ENCODE measurements around the gene PLAAT2.
"Not testable (repeated sequence)": the region's sequence is repeated elsewhere in the genome, so short reads cannot be mapped to it uniquely, and the experiment has no call there.

PLAAT2 gene

DNA sequence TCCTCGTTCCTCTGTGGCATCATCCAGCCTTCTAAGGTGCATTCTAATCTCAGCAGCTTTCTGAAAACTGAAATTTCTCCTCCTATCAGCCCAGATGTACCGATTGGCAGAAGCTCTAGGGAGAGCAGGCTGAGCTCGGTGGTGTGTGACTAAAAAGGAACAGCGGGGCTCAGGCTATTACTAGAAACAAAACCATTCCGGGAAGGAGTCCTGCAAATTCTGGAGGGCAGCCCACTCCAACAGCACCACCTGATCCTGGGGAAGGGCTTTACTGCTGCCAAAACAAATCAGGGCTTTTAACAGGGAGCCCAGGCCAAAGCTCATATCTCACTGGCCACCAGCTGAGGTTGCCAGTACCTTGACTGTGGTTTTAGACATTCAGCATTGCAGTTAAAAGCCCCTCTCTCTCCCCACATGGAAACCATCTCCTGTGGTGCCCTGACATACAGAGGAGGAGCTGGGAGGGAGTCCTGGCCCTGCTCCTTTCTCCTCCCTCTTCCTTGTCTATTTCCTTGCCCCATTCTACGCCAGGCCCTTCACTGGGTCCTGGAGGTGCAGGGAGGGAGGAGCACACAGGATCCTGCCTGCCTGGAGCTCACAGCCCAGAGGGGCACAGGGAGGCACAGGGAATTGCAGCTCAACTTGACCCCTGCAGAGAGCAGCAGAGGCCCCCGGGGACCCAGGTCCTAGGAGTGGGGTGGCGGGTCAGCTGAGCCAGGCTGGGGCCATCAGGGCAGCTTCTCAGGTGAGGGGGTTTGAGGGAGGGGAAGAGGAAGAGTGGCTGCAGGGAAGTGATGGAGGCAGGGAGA is 25.7 kb downstream of the PLAAT2 start:
- TF ChIP-seq POLR2AphosphoS5 (IDR thresholded peaks at IDR 0.05; ENCODE audit: low read depth, low read length) (no peak), TAF1 (IDR thresholded peaks at IDR 0.05; ENCODE audit: borderline replicate concordance, low read depth, low read length) (no peak), POLR2A (IDR thresholded peaks at IDR 0.05; ENCODE audit: low read depth, low read length) (no peak)
- FAIRE-seq = no peak
- DNase-seq (ENCODE audit: insufficient read length) = no peak

DNA sequence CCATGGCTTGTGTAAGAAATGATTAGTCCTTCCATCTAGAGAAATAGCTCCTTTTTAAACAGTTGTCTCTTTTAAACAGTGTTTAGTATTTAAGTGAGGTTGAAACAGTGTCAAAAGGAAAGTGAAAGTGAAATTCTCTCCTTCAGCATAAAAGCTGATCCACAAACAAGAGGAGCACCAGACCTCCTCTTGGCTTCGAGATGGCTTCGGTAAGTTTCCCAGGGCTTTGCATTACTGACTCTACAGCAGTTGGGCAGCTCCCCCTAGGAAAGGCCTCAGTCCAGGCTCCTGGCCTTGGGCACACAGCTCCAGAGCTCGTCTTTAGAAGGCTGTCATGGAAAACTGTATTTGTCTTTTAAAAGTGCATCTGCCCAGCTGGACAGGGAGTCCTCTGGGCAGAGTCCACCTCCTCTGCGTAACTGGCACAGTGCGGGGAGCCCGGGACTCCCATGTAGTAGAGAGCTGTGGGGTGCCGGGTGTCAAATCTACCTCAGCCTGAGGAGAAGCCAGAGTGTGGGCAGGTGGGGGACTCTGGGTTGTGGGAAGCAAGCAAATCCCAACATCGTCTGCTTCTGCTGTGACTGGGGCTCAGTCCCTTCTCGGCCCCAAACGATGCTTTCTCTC is 26.4 kb downstream of the PLAAT2 start, which contains the start of gene PLAAT4:
Gene PLAAT4 (plus strand): TSS at position 140 of the 624 bp plus-strand sequence. CDS start 61 bp downstream, at position 201.
- DNase-seq (ENCODE audit: insufficient read length) (peak; percentile 46), FAIRE-seq (peak; percentile 96)
- TF ChIP-seq POLR2AphosphoS5 (IDR thresholded peaks at IDR 0.05; ENCODE audit: low read depth, low read length) (no peak), POLR2A (IDR thresholded peaks at IDR 0.05; ENCODE audit: low read depth, low read length) (no peak), TAF1 (IDR thresholded peaks at IDR 0.05; ENCODE audit: borderline replicate concordance, low read depth, low read length) (no peak)

DNA sequence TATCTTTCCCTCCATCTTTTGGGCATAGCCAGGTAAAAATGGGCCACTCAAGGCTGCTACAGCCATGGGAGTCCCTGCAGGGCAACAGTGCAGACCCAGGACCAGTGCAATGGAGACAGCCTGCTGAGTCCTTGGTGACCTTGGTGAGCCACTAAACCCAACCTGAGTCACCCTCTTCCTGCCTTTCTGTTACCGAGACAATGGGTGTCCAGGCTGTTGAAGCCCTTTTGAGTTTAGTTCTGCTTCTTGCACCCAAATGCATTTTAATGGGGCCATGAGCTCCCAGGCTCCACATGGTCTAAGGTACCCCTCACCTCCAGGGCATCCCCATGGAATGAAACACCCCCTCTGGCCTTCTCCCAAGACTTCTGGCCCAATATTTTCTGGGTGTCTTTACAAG is 27.4 kb downstream of the PLAAT2 start:
- DNase-seq (ENCODE audit: insufficient read length) (no peak), FAIRE-seq (peak; percentile 24)
- TF ChIP-seq TAF1 (IDR thresholded peaks at IDR 0.05; ENCODE audit: borderline replicate concordance, low read depth, low read length) (no peak), POLR2A (IDR thresholded peaks at IDR 0.05; ENCODE audit: low read depth, low read length) (no peak), POLR2AphosphoS5 (IDR thresholded peaks at IDR 0.05; ENCODE audit: low read depth, low read length) (no peak)

DNA sequence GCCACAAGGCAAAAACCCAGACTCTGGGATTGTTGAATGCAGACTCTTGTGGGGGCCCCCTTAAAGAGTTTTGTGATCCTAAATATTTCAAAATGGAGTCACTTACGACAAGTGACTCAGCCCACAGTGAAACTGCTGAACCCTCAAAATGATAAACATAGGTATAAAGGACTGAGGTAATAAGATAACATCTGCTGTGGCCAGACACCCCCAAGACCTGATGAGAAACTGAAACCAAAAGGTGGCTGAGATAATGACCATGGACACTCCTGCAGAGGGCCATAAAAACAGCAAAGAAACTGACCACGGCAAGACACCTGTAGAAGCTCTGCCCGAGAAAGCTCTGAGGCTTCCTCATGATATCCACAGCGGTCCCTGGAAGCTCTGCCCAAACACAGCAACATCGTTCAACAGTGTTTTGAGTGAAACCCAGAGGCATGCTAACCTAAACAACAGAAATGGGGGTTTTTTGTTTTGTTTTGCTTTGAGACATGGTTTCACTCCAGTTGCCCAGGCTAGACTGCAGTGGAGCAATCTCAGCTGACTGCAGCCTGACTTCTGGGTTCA is 28.2 kb downstream of the PLAAT2 start:
- DNase-seq (ENCODE audit: insufficient read length) = no peak
- FAIRE-seq = peak; percentile 70

DNA sequence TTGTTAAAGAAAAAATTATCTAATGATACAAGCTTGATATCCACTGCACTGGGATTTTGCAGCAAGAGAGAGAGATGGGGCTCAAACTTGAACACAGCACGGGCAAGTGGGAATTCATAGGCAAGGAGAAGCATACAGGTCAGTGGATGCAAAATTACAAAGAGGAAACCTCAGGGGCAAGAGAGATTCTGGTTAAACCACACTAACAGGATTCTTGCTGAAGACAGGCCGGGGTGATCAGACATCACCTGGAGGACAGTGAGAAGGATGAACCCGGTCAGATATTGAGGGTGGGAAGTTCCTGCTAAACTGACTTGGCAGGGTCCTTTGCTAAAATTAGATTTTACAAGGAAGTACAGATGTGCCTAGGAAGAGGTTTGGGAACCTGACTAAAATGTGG is 29.1 kb downstream of the PLAAT2 start:
- no peak for DNase-seq (ENCODE audit: insufficient read length)
- no peak for FAIRE-seq

More for the DNA sequence above, 28.2 kb downstream of the PLAAT2 start:
- TF ChIP-seq TAF1 (IDR thresholded peaks at IDR 0.05; ENCODE audit: borderline replicate concordance, low read depth, low read length) (no peak), POLR2AphosphoS5 (IDR thresholded peaks at IDR 0.05; ENCODE audit: low read depth, low read length) (no peak), POLR2A (IDR thresholded peaks at IDR 0.05; ENCODE audit: low read depth, low read length) (no peak)

DNA sequence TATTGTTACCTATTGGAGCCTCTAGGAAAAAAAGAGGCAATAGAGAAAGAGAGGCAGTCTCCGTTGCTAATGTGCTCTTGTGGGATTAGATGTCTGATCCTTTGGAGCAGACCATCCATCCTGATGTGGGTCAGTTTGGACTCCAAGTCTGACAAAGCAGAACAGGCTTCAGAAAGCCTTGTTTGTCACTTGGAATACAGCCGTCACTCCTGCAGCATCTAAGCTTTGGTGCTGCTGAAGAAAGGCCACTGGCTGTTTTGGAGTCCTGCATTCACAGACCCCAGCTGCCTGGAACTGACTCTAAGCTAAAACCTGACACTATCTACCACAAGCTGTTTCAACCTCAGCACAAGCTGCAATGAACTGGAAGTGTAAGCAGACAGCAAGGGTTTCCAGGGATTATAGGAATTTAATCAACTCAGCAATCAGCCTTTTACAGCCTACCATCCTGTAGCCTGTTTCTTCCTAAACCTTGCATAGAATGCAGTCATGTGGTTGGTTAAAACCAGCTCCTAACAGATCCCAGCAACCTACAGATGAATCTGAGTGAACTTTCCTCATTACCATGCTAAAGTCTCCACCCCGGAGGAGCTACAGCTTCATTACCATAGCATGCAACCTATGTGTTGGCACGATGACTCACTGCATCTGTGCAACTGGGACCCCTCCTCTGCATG is 30.2 kb downstream of the PLAAT2 start:
- TF ChIP-seq POLR2AphosphoS5 (IDR thresholded peaks at IDR 0.05; ENCODE audit: low read depth, low read length) (no peak), TAF1 (IDR thresholded peaks at IDR 0.05; ENCODE audit: borderline replicate concordance, low read depth, low read length) (no peak), POLR2A (IDR thresholded peaks at IDR 0.05; ENCODE audit: low read depth, low read length) (no peak)
- DNase-seq (ENCODE audit: insufficient read length) (no peak), FAIRE-seq (no peak)

More for the DNA sequence above, 29.1 kb downstream of the PLAAT2 start:
- TF ChIP-seq POLR2AphosphoS5 (IDR thresholded peaks at IDR 0.05; ENCODE audit: low read depth, low read length) = no peak
- TF ChIP-seq TAF1 (IDR thresholded peaks at IDR 0.05; ENCODE audit: borderline replicate concordance, low read depth, low read length) = no peak
- no peak for TF ChIP-seq POLR2A (IDR thresholded peaks at IDR 0.05; ENCODE audit: low read depth, low read length)

DNA sequence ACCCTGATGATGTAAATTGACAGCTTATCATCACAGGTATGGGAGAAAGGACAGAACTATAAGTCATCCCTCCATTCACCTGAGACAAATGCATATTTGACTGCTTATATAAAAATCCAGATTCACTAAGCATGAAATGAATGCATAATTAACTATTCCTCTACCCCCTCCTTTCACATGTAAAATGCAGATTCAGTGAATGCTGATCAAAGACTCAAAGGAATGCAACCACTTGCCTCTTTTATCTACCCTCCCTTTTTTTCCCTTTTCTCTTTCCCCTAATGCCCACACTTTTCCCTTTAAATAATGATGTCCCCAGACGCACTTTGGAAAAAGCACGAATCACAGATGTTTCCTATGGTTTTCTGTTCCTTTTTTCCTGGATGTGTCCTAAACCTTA is 31.1 kb downstream of the PLAAT2 start:
- DNase-seq (ENCODE audit: insufficient read length) (no peak), FAIRE-seq (no peak)
- TF ChIP-seq POLR2A (IDR thresholded peaks at IDR 0.05; ENCODE audit: low read depth, low read length) = no peak
- TF ChIP-seq POLR2AphosphoS5 (IDR thresholded peaks at IDR 0.05; ENCODE audit: low read depth, low read length) = no peak
- TF ChIP-seq TAF1 (IDR thresholded peaks at IDR 0.05; ENCODE audit: borderline replicate concordance, low read depth, low read length) = no peak

DNA sequence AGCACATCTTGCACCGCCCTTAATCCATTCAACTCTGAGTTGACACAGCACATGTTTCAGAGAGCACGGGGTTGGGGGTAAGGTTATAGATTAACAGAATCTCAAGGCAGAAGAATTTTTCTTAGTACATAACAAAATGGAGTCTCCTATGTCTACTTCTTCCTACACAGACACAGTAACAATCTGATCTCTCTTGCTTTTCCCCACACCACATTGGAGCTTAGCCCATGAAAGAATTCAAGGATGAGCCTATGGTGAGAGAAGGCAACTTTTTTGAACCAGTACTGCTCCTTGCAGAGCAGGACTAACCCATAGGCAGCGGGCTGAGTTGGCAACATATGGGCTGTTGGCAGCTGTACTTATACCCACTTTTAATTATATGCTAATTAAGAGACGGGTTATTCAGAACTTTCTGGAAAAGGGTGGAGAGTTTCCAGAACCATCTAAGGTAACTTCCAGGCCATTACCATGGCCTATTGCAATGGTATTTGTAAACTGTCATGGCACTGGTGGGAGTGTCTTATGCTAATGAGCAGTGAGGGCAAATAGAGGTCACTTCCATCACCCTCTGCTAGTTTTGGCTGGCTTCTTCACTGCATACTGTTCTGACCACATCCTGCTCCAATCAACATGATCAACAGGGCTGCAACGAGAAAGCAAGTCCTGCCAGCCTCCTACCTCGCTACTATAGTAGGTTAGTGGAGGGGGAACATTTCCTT is 31.9 kb downstream of the PLAAT2 start:
- FAIRE-seq = peak; percentile 97
- not testable (repeated sequence) for DNase-seq (ENCODE audit: insufficient read length)

DNA sequence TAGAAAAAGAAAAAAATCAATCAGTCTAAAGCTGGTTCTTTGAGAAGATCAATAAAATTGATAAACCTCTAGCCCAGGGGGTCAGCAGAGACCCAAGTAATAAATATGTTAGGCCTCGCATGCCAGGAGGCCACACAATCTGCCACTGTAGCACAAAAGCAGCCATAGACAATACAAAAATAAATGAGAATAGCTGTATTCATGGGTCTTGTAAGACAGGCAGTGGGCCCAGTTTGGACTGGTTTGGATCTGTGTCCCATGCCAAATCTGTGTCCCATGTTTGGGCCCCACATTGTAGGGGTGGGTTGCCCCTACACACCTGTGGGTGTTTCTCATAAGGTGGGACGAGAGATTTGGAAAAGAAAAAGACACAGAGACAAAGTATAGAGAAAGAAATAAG is 33.2 kb downstream of the PLAAT2 start:
- FAIRE-seq = no peak
- no peak for DNase-seq (ENCODE audit: insufficient read length)
- TF ChIP-seq TAF1 (IDR thresholded peaks at IDR 0.05; ENCODE audit: borderline replicate concordance, low read depth, low read length) = no peak
- no peak for TF ChIP-seq POLR2AphosphoS5 (IDR thresholded peaks at IDR 0.05; ENCODE audit: low read depth, low read length)
- TF ChIP-seq POLR2A (IDR thresholded peaks at IDR 0.05; ENCODE audit: low read depth, low read length) = no peak

DNA sequence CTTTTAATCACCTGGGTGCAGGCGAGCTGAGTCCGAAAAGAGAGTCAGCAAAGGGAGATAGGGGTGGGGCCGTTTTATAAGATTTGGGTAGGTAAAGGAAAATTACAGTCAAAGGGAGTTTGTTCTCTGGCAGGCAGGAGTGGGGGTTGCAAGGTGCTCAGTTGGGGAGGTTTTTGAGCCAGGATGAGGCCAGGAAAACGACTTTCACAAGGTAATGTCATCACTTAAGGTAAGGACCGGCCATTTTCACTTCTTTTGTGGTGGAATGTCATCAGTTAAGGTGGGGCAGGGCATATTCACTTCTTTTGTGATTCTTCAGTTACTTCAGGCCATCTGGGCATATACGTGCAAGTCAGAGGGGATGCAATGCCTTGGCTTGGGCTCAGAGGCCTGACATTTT is 33.8 kb downstream of the PLAAT2 start:
- not testable (repeated sequence) for DNase-seq (ENCODE audit: insufficient read length); FAIRE-seq

DNA sequence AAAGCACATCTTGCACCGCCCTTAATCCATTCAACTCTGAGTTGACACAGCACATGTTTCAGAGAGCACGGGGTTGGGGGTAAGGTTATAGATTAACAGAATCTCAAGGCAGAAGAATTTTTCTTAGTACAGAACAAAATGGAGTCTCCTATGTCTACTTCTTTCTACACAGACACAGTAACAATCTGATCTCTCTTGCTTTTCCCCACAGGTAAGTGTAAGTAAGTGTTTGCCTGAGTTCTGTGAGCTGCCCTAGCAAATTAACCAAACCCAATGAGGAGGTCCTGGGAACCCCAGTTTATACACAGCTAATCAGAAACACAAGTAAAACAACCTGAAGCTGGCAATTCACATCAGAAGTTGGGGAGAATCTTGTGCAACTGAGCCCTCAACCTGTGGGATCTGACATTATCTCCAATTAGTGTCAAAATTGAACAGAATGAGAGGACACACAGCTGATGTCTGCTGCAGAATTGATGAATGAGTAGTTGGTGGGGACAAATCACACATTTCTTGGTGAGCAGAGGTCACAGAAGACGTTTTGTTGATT is 34.4 kb downstream of the PLAAT2 start:
- not testable (repeated sequence) for FAIRE-seq; DNase-seq (ENCODE audit: insufficient read length)

DNA sequence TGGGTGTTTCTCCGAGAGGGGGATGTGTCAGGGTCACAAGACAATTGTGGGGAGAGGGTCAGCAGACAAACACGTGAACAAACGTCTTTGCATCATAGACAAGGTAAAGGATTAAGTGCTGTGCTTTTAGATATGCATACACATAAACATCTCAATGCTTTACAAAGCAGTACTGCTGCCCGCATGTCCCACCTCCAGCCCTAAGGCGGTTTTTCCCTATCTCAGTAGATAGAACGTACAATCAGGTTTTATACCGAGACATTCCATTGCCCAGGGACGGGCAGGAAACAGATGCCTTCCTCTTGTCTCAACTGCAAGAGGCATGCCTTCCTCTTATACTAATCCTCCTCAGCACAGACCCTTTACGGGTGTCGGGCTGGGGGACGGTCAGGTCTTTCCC is 35.0 kb downstream of the PLAAT2 start:
- not testable (repeated sequence) for FAIRE-seq; DNase-seq (ENCODE audit: insufficient read length)

All from GM12892 (cell line).